Right ventricle myocardium superior (tissue), 1 donor: ENCODE data around the gene NOP14. TPM values are rescaled to one million over a fixed set of nuclear protein-coding genes. Genes with fewer than 3 reads are reported as not detected.
A peak's percentile ranks its signal among the peaks of the same experiment; 100 is the strongest.
"Not testable (repeated sequence)": the region's sequence is repeated elsewhere in the genome, so short reads cannot be mapped to it uniquely, and the experiment has no call there.

Experiments used
- ATAC-seq: fragments of 200-7000 bp; cut with Tn5 transposase; one replicate; pipeline ENCODE4 v1.9.1; 2020; ENCODE audit warnings: mild to moderate bottlenecking; ENCODE audit not compliant: poor library complexity
- DNase-seq: peaks from one replicate; pipeline ENCODE4 v3.0.0-alpha.2; 2020
- intact Hi-C: fragments of 100-400 bp; cut with DNase I; formaldehyde crosslinking; loops from one replicate; pipeline ENCODE4 v1.11.2; 2022
- total RNA-seq: library from RNA; stranded (reverse); fragmentation: NEBNext Ultra II Directional; extraction: Animal tissue kit (Norgen Biotek cat#: 25700); gene quantifications from one replicate; pipeline ENCODE4 v1.2.1, GENCODE V29; 2021
- donor health status: DM: no; HTN: yes; CAD: no; lungs with severe emphysema.

NOP14 gene
- total RNA-seq, 1 donor from 2014 or later: 20.7 TPM

DNA sequence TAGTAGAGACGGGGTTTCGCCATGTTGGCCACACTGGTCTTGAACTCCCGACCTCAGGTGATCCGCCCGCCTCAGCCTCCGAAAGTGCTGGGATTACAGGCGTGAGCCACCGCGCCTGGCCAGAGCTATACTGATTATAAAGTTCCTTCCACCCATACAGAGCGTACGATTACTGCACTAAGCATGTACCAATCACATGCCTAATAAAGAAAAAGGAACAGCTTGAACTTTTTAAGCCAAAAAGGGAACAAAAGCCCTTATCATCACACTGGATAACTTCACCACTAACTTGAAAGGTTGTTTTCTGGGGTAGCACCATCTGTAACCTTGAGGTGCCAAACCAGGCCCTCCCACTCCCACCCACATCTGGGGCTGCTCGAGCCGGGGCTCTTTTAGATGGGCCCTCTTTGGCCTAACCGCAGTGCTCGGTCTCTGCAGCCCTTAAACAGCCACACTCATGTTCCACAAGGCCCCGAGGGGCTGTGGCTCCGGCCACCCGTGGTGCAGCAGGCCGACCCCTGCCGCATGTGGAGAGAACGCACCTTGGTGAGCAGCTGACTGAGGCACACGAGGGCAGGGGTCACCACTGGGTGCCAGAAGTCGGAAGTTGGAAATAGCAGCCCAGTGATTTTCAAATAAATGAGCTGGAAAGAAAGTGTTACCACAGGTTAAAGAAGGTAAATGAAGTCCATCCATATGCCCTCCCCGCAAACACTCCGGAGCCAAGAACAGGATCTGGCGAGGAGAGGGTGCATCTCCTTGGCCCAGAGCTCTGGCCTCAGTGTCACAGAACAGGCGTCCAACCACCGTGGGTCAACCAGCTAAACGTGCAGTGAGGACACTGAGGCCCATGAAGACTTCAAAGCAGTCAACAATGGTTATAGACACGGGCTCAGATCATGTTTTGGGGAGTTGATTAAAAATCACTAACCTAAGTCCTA, 18.4 kb downstream of the NOP14 start:
- DNase-seq (no peak), ATAC-seq (no peak)
- intact Hi-C loops: no loop called here

DNA sequence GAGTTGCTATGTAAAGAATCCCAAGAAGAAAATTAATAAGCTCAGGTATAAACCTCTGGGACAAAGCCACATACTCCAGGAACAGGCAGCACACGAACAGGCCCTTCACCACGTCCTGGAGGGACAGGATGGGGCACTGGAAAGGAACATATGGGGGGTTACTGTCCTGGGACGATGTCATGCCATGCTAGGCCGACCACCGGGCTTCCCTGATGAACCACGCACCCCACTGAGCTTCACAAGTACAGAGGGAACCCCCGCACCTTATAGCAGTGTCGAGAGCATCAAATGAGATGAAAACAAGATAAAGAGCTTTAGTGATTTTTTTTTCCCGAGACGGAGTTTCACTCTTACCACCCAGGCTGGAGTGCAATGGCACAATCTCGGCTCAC, 19.1 kb downstream of the NOP14 start:
- ATAC-seq (no peak), DNase-seq (no peak)
- intact Hi-C loops: no loop called here

DNA sequence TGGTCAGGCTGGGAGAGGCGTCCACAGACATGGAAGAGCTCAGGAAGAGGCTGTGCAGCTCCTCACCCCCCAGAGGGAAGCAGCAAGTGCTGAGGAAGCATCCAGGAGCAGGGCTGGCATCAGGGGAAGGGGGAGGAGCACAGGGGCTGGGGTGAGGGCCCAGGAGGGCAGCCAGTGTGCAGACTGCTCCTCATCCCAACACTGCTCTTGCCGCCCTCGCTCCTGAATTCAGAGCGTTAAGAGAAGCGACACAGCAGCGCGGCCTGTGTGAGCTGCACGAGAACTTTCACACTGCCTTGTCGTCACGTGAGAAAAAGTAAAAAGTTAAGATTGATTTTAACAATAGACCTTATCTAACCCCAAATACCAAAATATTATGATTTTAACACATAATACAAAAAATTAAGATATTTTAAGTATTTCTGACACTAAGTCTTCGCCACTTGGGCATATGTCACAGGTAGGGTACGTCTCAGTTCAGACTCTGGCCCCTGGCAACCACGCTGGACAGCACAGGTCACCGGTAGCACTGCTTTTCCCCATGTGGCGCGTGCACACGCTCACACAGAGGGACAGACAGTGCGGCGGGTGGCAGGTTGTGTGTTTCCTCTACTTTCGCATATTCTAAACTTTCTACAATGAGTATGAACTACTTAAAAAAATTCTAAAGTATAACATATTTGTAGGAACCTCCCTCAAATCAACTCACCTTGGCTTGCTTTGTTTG, 19.7 kb downstream of the NOP14 start:
- intact Hi-C loops: no loop called here
- DNase-seq (no peak), ATAC-seq (no peak)

DNA sequence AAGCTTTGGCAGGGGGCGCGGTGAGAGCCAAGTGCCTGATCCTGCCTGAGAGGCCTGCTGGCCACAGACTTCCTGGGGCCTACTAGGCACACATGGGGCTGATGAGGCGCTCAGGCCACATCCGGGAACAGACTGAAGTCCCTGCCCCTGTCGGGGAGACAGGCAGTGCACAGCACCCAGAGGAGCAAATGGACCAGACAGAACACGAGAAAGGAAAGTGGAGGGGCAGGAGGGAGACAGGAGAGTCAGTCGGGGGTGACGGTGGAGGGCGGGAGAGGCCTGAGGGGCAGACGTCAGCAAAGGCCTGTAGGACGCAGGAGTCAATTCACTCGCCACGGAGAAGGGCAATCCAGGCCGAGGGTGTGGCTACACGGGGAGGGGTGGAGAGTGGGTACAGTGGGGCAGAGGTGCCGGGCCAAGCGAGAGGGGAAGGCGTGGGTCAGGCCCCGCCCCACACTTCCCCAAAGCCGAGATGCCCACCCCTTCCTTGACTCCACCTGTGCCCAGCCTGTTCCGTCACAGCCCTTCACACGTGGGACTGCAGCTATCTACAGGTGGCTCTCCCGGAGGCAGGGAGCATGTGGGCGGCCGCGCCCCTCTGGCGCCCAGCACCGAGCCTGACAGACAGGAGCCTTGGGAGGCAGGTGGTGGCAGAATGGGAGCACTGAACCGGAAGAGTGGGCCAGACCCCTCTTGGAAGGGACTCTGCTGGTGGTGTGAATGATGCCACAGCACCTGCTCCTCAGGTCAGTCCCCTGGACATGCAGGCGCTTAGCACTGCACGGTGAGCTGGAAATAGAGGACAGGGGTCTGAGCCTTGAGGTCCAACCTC, 20.5 kb downstream of the NOP14 start:
- no peak for DNase-seq
- intact Hi-C loops: no loop called here
- peak; percentile 28 for ATAC-seq

DNA sequence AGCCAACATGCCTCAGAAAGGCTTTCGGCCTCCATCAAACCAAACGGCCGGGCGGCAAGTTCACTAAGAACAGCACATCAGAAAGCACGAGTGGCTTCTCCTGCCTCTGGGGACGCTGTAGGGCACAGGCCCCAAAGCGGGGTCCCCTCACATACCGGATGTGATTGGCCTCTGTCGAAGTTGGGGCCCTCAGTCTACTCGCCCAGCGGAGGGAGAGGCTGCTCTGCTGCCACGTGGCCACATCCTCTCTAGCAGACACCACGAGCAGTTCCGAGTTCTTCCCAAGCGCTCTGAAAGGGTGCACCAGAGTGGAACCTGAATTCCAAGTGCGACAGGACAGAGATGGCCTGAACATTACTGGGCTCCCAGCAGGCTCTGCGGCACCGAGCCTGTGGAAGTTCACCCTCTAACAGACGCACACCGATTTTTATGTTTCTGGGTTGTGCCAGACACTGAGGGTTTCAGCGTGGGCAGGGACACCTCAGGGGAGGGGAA, 21.1 kb downstream of the NOP14 start:
- ATAC-seq (no peak), DNase-seq (no peak)
- intact Hi-C loops: no loop called here

DNA sequence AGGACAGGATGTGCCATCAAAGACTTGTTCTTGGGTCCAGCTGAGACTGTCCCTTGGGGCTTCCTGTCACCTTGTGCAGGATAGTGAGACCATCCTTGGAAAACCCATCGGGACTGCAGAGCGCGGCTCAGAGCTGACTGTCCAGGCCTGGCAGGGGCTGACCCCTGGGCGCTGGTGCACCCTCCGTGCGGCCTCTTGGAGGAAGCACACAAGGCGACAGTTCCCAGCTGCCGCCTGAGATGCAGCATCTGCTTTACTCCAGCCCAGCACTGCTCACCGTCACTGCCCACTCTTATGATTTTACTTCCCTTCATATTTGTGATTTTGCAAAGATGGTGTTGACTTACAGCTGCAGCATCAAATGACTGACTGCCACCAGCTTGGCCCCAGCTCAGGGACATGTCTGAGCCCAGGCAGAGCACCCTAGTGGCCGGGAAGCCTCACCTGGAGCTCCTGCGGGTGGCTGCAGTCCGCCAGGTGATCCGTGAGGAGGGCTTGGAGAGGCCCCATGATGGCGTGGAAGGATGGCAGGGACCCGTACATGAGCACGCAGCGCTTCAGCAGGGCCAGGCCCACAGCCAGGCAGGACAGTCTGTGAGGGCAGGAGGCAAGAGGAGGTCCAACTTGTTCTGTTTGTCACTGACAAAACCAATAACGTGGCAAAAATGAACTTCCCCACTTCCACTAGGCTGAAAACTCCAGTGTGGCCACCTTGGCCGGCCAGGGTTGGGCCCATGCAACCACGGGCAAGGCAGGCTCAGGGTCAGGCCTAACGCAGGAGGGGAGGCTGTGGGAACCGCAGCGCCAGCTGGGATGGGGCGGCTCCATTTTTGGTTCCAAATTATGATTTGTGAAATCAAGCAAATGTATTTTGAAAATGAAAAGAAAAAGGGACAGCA, 21.8 kb downstream of the NOP14 start:
- DNase-seq (no peak), ATAC-seq (no peak)
- intact Hi-C loops: no loop called here

DNA sequence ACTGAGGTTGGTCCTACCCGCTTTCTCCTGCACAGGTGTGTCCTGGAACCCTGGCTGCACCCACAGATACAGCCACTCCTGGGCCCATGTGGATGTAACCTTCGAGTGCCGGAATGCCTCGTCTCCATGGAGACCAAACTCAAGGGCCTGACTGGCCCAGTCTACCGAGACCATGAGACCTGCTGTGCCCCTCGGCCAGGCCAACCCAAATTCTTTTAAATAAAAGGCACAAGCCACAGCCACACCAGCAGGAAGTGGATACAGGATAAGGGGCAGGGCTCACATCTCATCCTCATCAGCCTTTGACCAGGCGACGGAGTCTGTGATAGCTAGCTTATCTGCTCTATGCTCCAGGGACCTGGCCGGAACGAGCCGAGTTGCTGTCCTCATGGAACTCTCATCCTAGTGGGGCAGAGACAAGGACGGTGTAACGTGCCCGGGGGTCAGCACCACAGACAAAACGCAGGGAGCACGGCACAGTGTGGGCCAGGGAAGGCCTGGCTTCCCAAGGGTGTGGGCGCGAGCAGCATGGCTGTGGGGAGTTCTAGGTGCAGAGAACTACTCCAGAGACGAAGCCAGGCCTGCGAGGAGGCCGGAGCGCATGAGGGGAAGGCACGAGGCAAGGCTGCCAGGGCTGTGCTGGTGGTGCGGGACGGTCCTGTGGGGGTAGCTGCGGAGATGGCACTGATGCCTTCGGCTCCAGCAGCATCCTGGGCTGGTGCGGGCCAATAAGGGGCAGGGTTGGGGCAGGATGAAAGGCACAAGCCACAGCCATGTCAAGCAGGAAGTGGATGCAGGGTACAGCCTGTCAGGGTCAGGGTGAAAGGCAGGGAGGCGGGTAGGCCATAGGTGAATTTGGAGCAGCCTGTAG, 22.7 kb downstream of the NOP14 start:
- intact Hi-C loops: no loop called here
- ATAC-seq (no peak), DNase-seq (no peak)

DNA sequence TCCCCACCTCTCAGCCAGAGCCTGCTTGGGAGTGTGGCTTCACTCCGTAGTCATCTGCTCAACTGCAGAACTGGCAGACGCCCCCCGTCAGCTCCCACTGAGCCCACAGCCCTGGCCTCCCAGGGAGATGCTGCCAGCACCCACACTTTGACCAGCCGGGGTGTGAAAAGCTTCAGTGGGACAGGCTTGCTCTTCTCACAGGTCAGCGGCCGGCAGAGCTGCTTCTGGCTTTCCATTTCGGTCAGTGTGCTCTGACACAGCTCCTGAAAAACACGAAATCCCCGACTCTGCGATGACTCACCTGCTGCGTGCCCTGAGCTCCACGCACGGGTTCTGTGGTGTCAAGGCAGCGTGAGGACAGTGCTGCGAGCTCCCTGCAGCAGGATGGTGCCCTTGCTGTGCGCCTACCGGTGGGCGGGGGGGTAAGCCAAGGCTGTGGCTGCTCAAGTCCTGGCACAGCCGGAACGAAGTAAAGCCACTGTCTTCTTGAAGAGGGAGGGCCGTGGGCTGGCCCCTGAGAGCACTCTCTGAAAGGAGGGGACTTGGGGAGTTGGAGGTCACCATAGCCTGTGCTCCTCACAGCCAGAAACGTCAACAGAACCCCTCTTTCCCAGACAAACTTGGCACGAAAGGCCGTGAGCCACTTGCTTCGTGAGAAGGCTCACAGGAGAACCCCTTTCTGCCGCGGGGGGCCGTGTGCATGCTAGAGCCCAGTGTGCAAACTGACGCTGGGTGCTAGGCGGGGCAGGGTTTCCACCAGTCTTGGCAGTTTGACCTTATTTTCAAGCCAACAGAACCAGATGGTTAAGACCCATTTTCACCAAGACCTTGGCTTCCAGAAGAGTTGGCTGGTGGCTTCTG, 23.6 kb downstream of the NOP14 start:
- no peak for DNase-seq
- intact Hi-C loops: loop anchor here (10.0 kb wide), 1 partner anchor 175 kb away; no protein-coding TSS in a partner anchor
- no peak for ATAC-seq

DNA sequence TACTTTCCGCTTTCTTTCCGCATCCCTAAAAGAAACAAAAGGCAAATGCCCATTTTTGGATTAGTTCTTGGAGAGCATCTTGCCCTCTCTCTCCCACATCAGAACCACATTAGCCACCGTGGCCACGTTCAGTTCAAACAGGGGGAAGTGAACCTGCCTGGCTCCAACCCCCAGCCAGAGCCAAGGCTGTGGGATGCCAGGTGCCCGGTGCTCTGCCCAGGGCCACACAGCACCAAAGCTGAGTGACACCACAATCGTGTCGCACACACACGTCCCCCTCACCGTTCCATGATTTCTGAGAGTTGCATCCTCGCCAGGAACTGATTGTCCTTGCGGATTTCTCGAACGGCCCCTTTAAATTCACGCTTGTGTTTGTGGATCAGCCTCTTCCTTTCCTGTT, 24.3 kb downstream of the NOP14 start:
- intact Hi-C loops: loop anchor here (10.0 kb wide), 1 partner anchor 174 kb away; no protein-coding TSS in a partner anchor
- ATAC-seq (no peak), DNase-seq (no peak)

DNA sequence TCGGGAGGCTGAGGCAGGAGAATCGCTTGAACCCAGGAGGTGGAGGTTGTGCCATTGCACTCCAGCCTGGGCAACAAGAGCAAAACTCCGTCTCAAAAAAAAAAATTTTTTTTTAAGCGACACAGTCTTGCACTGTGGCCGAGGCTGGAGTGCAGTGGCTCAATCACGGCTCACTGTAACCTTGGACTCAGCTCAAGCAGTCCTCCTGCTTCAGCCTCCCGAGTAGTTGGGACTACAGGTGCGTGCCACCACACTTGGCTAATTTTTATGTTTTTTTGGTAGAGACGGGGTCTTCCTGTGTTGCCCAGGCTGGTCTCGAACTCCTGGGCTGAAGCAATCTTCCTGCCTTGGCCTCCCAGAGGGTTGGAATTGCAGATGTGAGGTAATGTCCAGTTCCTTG, 24.8 kb downstream of the NOP14 start:
- DNase-seq, ATAC-seq: not testable (repeated sequence)

DNA sequence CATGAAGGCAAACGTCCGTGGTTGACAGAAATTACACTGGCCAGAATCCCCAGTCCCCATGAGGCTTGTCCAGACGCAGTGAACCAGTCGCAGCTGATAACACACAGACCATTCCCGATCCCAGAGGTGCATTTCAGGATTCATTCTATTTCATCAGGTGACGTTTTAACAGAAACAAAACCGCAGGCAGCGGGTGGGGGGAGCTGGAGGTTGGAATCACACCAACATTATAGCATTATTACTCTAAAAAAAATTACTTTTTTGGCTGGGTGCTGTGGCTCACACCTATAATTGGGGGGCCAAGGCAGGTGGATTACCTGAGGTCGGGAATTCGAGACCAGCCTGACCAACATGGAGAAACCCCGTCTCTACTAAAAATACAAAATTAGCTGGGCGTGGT, 25.2 kb downstream of the NOP14 start:
- intact Hi-C loops: loop anchor here (10.0 kb wide), 1 partner anchor 173 kb away; no protein-coding TSS in a partner anchor

More for the DNA sequence above, 24.8 kb downstream of the NOP14 start:
- intact Hi-C loops: loop anchor here (10.0 kb wide), 1 partner anchor 174 kb away; no protein-coding TSS in a partner anchor

DNA sequence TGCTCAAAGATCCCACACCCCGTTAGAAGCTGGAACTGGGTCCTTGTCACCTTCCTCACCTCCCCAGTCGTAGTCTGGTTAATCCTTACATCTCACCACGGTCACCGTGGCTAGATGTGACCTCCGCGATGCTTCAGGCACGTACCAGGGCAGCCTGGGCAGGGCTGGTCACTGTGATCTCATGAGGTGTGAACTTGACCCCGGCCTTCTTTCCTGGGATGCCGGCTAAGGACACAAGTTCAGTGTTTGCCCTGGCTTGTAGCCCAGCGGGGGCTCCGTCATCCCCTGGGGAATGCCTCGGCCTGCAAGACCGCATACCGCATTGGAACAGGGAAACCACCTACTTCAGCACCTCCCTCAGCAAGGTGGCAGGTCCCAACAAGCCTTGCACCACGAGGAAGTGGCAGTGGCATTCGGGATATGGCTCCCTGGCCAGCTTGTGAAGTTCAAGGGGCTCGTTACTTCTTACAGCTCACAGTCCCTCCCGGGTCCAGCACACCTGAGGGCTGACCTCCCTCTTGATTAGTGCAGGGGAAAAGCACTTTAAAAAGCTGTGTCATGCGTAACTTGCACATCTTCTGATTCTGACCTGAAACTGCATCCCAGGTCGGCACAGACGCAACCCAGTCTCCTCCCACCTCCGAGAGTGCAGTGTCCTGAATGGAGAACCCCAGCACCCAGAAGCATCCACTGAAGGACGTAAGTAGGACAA, 25.9 kb downstream of the NOP14 start:
- intact Hi-C loops: loop anchor here (10.0 kb wide), 1 partner anchor 173 kb away; no protein-coding TSS in a partner anchor
- ATAC-seq (no peak), DNase-seq (no peak)

More for the DNA sequence above, 25.2 kb downstream of the NOP14 start:
- ATAC-seq (no peak), DNase-seq (no peak)

DNA sequence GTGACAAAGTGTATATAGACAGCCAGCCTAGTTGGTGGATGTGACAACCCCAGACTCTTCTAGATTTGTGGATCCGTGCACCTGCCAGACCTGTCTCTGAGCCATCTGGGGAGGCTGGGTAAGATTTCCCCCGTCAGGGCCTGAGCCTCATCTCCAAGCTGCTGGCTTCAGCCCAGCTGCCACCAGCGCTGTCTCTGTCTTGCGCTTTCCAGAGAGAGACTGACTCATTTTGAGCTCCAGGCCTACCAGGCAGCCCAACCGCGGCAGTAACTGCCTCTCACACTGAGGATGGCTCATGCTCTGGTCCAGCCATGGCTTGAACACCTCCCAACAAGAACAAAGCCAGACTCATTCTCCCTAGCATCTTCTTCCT, 26.4 kb downstream of the NOP14 start:
- ATAC-seq (no peak), DNase-seq (no peak)
- intact Hi-C loops: loop anchor here (10.0 kb wide), 1 partner anchor 172 kb away; no protein-coding TSS in a partner anchor

DNA sequence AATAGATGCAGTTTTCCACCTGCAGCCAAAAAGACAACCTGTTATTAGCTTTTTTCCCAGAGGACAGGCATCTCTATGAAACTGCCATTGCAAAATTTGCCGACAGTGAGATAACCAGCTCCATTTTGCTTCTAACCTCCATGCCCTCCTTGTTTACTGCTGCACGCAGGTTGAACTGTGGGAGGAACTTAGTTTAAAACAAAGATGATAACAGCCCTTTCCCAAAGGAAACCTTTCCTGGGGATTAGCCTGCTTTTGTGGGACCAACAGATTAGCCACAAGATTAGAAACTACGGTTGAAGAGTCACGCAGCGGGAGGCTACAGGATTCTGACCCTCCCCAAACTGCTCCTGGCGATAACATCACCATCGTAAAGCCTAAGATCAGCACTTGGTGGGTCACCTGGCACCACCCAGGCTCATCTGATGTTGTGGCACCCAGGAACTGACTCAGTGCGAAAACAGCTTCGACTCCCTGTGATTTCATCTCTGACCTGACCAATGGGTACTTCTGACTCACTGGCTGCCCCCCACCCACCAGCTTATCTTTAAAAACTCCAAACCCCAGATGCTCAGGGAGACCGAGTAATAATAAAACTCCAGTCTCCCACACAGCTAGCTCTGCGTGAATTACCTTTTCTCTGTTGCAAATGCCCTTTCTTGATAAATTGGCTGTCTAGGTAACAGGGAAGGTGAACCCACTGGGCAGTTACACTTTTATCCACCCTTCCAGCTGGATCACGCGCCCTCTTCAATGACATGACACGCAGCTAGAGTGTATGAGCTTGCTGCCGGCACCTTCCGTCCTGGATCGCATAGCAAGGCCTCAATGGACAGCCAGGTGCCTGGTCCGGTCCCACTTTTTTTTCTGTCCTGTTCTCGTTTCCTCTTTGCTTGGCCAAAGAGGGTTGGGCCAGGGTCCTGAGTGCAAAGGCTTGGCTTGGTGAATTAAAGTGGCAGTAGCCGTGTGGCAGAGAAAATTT, 27.2 kb downstream of the NOP14 start:
- DNase-seq (no peak), ATAC-seq (no peak)
- intact Hi-C loops: loop anchor here (10.0 kb wide), 1 partner anchor 171 kb away; no protein-coding TSS in a partner anchor
